IMR-90 (cell line): ENCODE measurements around the gene KLHL29. TPM values are rescaled to one million over a fixed set of nuclear protein-coding genes. Genes with fewer than 3 reads are reported as not detected.

ENCODE experiments used
- ATAC-seq: fragments of 200-7000 bp; cut with Tn5 transposase; 2 replicates; pipeline ENCODE4 v1.9.1; 2020; ENCODE audit warnings: low read depth, mild to moderate bottlenecking, moderate library complexity
- BruUV-seq: library from RNA; stranded (reverse); fragments of 400-500 nt; replicated peaks from 2 replicates; lab custom pipeline; 2021; lab: Mats Ljungman, UMichigan
- CTCF ChIA-PET: fragments of 300-600 bp; formaldehyde crosslinking; extraction: SDS; loops from one replicate; lab custom pipeline; 2021; ENCODE audit warnings: antibody characterized with exemption; lab: Yijun Ruan, JAX
- POLR2A ChIA-PET: fragments of 300-600 bp; sonication (Branson Sonifier 250); formaldehyde crosslinking; loops from one replicate; lab custom pipeline; 2022; ENCODE audit warnings: antibody characterized with exemption; ENCODE audit not compliant: unreplicated experiment; lab: Charles Lee
- DNase-seq: peaks from one replicate; pipeline ENCODE4 v3.0.0; 2013
- H2AFZ ChIP-seq: replicated peaks from 2 replicates; pipeline ENCODE3; 2013; ENCODE audit warnings: low read length, mild to moderate bottlenecking; ENCODE audit not compliant: poor library complexity
- H2AK5ac ChIP-seq: 2 replicates; pipeline ENCODE4 v1.6.1; 2013; ENCODE audit warnings: low read depth, low read length, inconsistent platforms
- H2AK9ac ChIP-seq: replicated peaks from 2 replicates; pipeline ENCODE3; 2013; ENCODE audit warnings: mild to moderate bottlenecking, low read depth, low read length, moderate library complexity; ENCODE audit not compliant: poor library complexity
- H2BK120ac ChIP-seq: 2 replicates; pipeline ENCODE4 v1.6.1; 2013; ENCODE audit warnings: low read depth, low read length, inconsistent platforms
- H2BK15ac ChIP-seq: 3 replicates; pipeline ENCODE4 v1.6.1; 2013; ENCODE audit warnings: low read depth, low read length, inconsistent platforms
- H2BK20ac ChIP-seq: 2 replicates; pipeline ENCODE4 v1.6.1; 2013; ENCODE audit warnings: low read depth, mild to moderate bottlenecking, inconsistent platforms, low read length, moderate library complexity
- H2BK5ac ChIP-seq: 2 replicates; pipeline ENCODE4 v1.6.1; 2013; ENCODE audit warnings: mild to moderate bottlenecking, low read depth, low read length, inconsistent platforms; ENCODE audit not compliant: poor library complexity, severe bottlenecking
- H3K14ac ChIP-seq: replicated peaks from 2 replicates; pipeline ENCODE4 v1.6.1; 2013; ENCODE audit warnings: low read depth, low read length, inconsistent platforms
- H3K18ac ChIP-seq: 2 replicates; pipeline ENCODE4 v1.6.1; 2013; ENCODE audit warnings: low read depth, low read length, control low read depth
- H3K23ac ChIP-seq: 2 replicates; pipeline ENCODE4 v1.6.1; 2013; ENCODE audit warnings: low read depth, low read length, inconsistent platforms
- H3K27ac ChIP-seq: 2 replicates; pipeline ENCODE4 v1.5.1; 2013; ENCODE audit warnings: mild to moderate bottlenecking, control low read depth, low read length; ENCODE audit not compliant: insufficient read depth
- H3K27me3 ChIP-seq: 2 replicates; pipeline ENCODE4 v1.6.1; 2013; ENCODE audit warnings: low read length; ENCODE audit not compliant: control insufficient read depth, insufficient read depth
- H3K36me3 ChIP-seq: 2 replicates; pipeline ENCODE4 v1.6.1; 2013; ENCODE audit warnings: low read length, mixed read lengths; ENCODE audit not compliant: control insufficient read depth, insufficient read depth
- H3K4ac ChIP-seq: 2 replicates; pipeline ENCODE4 v1.6.1; 2013; ENCODE audit warnings: low read depth, low read length, inconsistent platforms
- H3K4me1 ChIP-seq: 2 replicates; pipeline ENCODE4 v1.6.1; 2013; ENCODE audit warnings: low read length, mixed read lengths; ENCODE audit not compliant: control insufficient read depth, insufficient read depth
- H3K4me2 ChIP-seq: 2 replicates; pipeline ENCODE4 v1.6.1; 2013; ENCODE audit warnings: low read depth, mild to moderate bottlenecking, control low read depth, low read length, moderate library complexity
- H3K4me3 ChIP-seq: 2 replicates; pipeline ENCODE4 v1.5.1; 2013; ENCODE audit warnings: low read depth, mild to moderate bottlenecking, control low read depth, low read length, moderate library complexity; ENCODE audit not compliant: insufficient read depth
- H3K56ac ChIP-seq: 2 replicates; pipeline ENCODE4 v1.6.1; 2013; ENCODE audit warnings: low read length, inconsistent platforms; ENCODE audit not compliant: insufficient read depth; ENCODE audit errors: extremely low read depth
- H3K79me1 ChIP-seq, 2 experiments: 2 replicates each; pipeline ENCODE4 v1.6.1; 2013; ENCODE audit warnings: low read length in 2 of 2, inconsistent platforms in 1 of 2, low read depth in 1 of 2
- H3K9ac ChIP-seq: 2 replicates; pipeline ENCODE4 v1.6.1; 2013; ENCODE audit warnings: low read depth, low read length, control low read depth
- H3K9me1 ChIP-seq: 2 replicates; pipeline ENCODE4 v1.6.1; 2013; ENCODE audit warnings: low read length, inconsistent platforms; ENCODE audit not compliant: insufficient read depth
- H3K9me3 ChIP-seq: 2 replicates; pipeline ENCODE4 v1.6.1; 2013; ENCODE audit warnings: low read length; ENCODE audit not compliant: control insufficient read depth, insufficient read depth
- H4K20me1 ChIP-seq: 2 replicates; pipeline ENCODE4 v1.6.1; 2013; ENCODE audit warnings: low read length, inconsistent platforms; ENCODE audit not compliant: insufficient read depth
- H4K5ac ChIP-seq: 2 replicates; pipeline ENCODE4 v1.6.1; 2013; ENCODE audit warnings: mild to moderate bottlenecking, low read depth, low read length, control low read depth
- H4K8ac ChIP-seq, 2 experiments: 2 replicates each; pipeline ENCODE4 v1.6.1; 2013; ENCODE audit warnings: low read depth in 2 of 2, low read length in 2 of 2, control low read depth in 1 of 2, inconsistent platforms in 1 of 2
- H4K91ac ChIP-seq: 2 replicates; pipeline ENCODE4 v1.6.1; 2013; ENCODE audit warnings: low read depth, low read length, inconsistent platforms; ENCODE audit not compliant: insufficient read depth
- CEBPB ChIP-seq: IDR thresholded peaks from 2 replicates; pipeline ENCODE4 v1.6.1; 2012; ENCODE audit warnings: low read depth, low read length, improper control_type of control experiment
- CHD1 ChIP-seq: IDR thresholded peaks from 2 replicates; pipeline ENCODE4 v1.6.1; 2012; ENCODE audit warnings: low read depth, low read length, improper control_type of control experiment
- CTCF ChIP-seq: conservative IDR thresholded peaks from 2 replicates; pipeline ENCODE4 v1.5.1; 2012; ENCODE audit warnings: mild to moderate bottlenecking, low read depth, low read length, improper control_type of control experiment
- ELK1 ChIP-seq: fragments of 150-350 bp; IDR thresholded peaks from 2 replicates; pipeline ENCODE4 v1.6.1; 2016; ENCODE audit warnings: low read depth, mild to moderate bottlenecking, low read length, moderate library complexity, borderline replicate concordance
- FOS ChIP-seq: fragments of 150-350 bp; IDR thresholded peaks from 2 replicates; pipeline ENCODE4 v1.6.1; 2016; ENCODE audit warnings: low read depth, low read length
- MAFK ChIP-seq: IDR thresholded peaks from 2 replicates; pipeline ENCODE4 v1.6.1; 2012; ENCODE audit warnings: low read depth, low read length, improper control_type of control experiment
- MAZ ChIP-seq: IDR thresholded peaks from 2 replicates; pipeline ENCODE4 v1.6.1; 2012; ENCODE audit warnings: low read depth, mild to moderate bottlenecking, low read length, improper control_type of control experiment, moderate library complexity, borderline replicate concordance
- MXI1 ChIP-seq: IDR thresholded peaks from 2 replicates; pipeline ENCODE4 v1.6.1; 2012; ENCODE audit warnings: low read depth, mild to moderate bottlenecking, low read length, moderate library complexity, borderline replicate concordance
- NFE2L2 ChIP-seq: fragments of 150-350 bp; IDR thresholded peaks from 2 replicates; pipeline ENCODE4 v1.6.1; 2016; ENCODE audit warnings: low read depth, mild to moderate bottlenecking, low read length
- POLR2A ChIP-seq: IDR thresholded peaks from 2 replicates; pipeline ENCODE4 v1.6.1; 2012; ENCODE audit warnings: mild to moderate bottlenecking, low read depth, low read length
- RAD21 ChIP-seq: IDR thresholded peaks from 2 replicates; pipeline ENCODE4 v1.6.1; 2012; ENCODE audit warnings: low read length, improper control_type of control experiment
- RCOR1 ChIP-seq: IDR thresholded peaks from 2 replicates; pipeline ENCODE4 v1.6.1; 2012; ENCODE audit warnings: mild to moderate bottlenecking, low read length, improper control_type of control experiment; ENCODE audit not compliant: insufficient replicate concordance
- RFX5 ChIP-seq: IDR thresholded peaks from 2 replicates; pipeline ENCODE4 v1.8.0; 2012; ENCODE audit warnings: low read depth, mild to moderate bottlenecking, low read length, moderate library complexity
- SMC3 ChIP-seq: fragments of 150-350 bp; IDR thresholded peaks from 2 replicates; pipeline ENCODE4 v1.6.1; 2016; ENCODE audit warnings: low read depth, mild to moderate bottlenecking, antibody characterized with exemption, low read length, moderate library complexity
- WGBS, 2 experiments: methylation state at CpG; one replicate each; pipeline versions ENCODE4 v1.1.5 to v1.1.7; 2013; ENCODE audit warnings: missing lambda C conversion rate in 2 of 2; ENCODE audit not compliant: insufficient read length in 1 of 2; ENCODE audit errors: extremely low coverage in 2 of 2; 5-methylcytosine and 5-hydroxymethylcytosine counted together
- dilution Hi-C: fragments of 300-500 bp; cut with HindIII; formaldehyde crosslinking; loops from one replicate; pipeline ENCODE4 v1.14.3; 2018; ENCODE audit warnings: low sequenced_read_pairs; ENCODE audit not compliant: unreplicated experiment
- in situ Hi-C: fragments of 300-500 bp; cut with MboI; formaldehyde crosslinking; loops from 3 replicates; pipeline ENCODE4 v1.14.3; 2019; ENCODE audit warnings: low sequenced_read_pairs, inconsistent platforms, mixed read lengths
- intact Hi-C: fragments of 100-400 bp; cut with micrococcal nuclease; formaldehyde crosslinking; loops from 2 replicates; pipeline ENCODE4 v1.10.0; 2022
- polyA plus RNA-seq, 3 experiments: library from polyadenylated mRNA; depleted of rRNA; stranded (reverse); fragments of >200 nt; gene quantifications; 2 replicates each; pipeline ENCODE4 v1.2.3, GENCODE V29; 2012; ENCODE audit warnings: low replicate concordance in 1 of 3
- total RNA-seq: library from RNA; depleted of rRNA; stranded (reverse); fragments of >200 nt; gene quantifications from 2 replicates; pipeline ENCODE4 v1.2.3, GENCODE V29; 2012

The KLHL29 gene
- total and polyA plus RNA-seq, 2 of the 4 experiments (the other 2 are of a cell fraction) = 2.0 to 8.0 TPM

GRCh38 chr2:23387221-23387550 lies 2.2 kb downstream of the KLHL29 start:
- no peaks in the 10 kb centered on the region for H3K27me3 ChIP-seq
- in situ Hi-C loops = loop anchor here (25.0 kb wide), 1 partner anchor 375 kb away; no protein-coding TSS in a partner anchor
- no peak for ATAC-seq
- H4K8ac ChIP-seq = no peak overlapping the region
- TF ChIP-seq MAFK (no peak), FOS (no peak), MAZ (no peak; the same call in 1 of the 2 replicates), MXI1 (no peak), POLR2A (no peak), CTCF (no peak), RAD21 (no peak), ELK1 (no peak), SMC3 (no peak), RFX5 (no peak), RCOR1 (no peak), NFE2L2 (no peak), CEBPB (no peak), CHD1 (no peak)
- no TSS peak for BruUV-seq
- H3K9ac ChIP-seq = peak overlapping the region; percentile 45
- no peaks in the 10 kb centered on the region for H3K9me1 ChIP-seq
- no peak overlapping the region; the same call in 1 of the 2 replicates for H3K27ac ChIP-seq
- intact Hi-C loops = loop anchor here (2.0 to 5.0 kb wide), 4 partner anchors 18 to 375 kb away; no protein-coding TSS in a partner anchor
- peaks cover 17 to 24% of the 10 kb centered on the region in 2 experiments for H3K79me1 ChIP-seq
- no peak overlapping the region for H2AK5ac ChIP-seq
- no peak overlapping the region for H3K56ac ChIP-seq
- CTCF ChIA-PET = no interaction called here
- peak overlapping the region; percentile 91 for H2AFZ ChIP-seq
- no peak overlapping the region for H4K5ac ChIP-seq
- no peaks in the 10 kb centered on the region for H3K4me1 ChIP-seq
- no peak overlapping the region for H3K4ac ChIP-seq
- H3K18ac ChIP-seq = no peak overlapping the region
- H4K91ac ChIP-seq = no peak overlapping the region
- H3K4me2 ChIP-seq = peak overlapping the region; percentile 98
- peaks cover 15% of the 10 kb centered on the region; the same call in 1 of the 2 replicates for H4K20me1 ChIP-seq
- POLR2A ChIA-PET = no interaction called here
- peak; percentile 19 for DNase-seq
- H2AK9ac ChIP-seq = no peak overlapping the region
- H3K9me3 ChIP-seq = no peaks in the 10 kb centered on the region
- no peak overlapping the region for H2BK20ac ChIP-seq
- no peaks in the 10 kb centered on the region for H3K36me3 ChIP-seq
- no peak overlapping the region for H3K14ac ChIP-seq
- H3K23ac ChIP-seq = peak overlapping the region; percentile 33; the same call in 1 of the 2 replicates
- H3K4me3 ChIP-seq = peak overlapping the region; percentile 88
- no peak overlapping the region for H2BK15ac ChIP-seq
- dilution Hi-C loops = no loop called here
- WGBS, 2 experiments = no CpG with 5 or more reads among the region's 9 CpGs
- no peak overlapping the region for H2BK120ac ChIP-seq
- no peak overlapping the region for H2BK5ac ChIP-seq
